GM23248 (cell line): Measurements from ENCODE around the gene GEMIN8.

Source experiments
- EZH2 ChIP-seq: fragments of 200-600 bp; sonication (generic); IDR thresholded peaks from 2 replicates; pipeline ENCODE4 v1.6.1; 2018; ENCODE audit warnings: antibody characterized with exemption, mild to moderate bottlenecking; ENCODE audit not compliant: insufficient read depth, poor library complexity, severe bottlenecking
- EZH2phosphoT487 ChIP-seq: fragments of 200-600 bp; sonication (generic); IDR thresholded peaks from 2 replicates; pipeline ENCODE4 v1.6.1; 2018; ENCODE audit warnings: antibody characterized with exemption, moderate library complexity, mild to moderate bottlenecking, low read depth; ENCODE audit not compliant: insufficient read depth

GRCh38 chrX:14028473-14028872, 1.2 kb downstream of the GEMIN8 start:
- TF ChIP-seq EZH2phosphoT487: no peak
- TF ChIP-seq EZH2: no peak
